GM18858 (cell line): Measurements from ENCODE around the gene MAPKAP1.

ENCODE experiments used
- ATAC-seq: cut with Tn5 transposase; IDR thresholded peaks from one replicate; pipeline ENCODE4 v1.9.1; 2021; ENCODE audit not compliant: unreplicated experiment

The MAPKAP1 gene

GRCh38 chr9:125492719-125493118, 214.3 kb downstream of the MAPKAP1 start:
- no peak for ATAC-seq

- no peak for ATAC-seq
Observed at GRCh38 chr9:125487842-125488241, 219.2 kb downstream of the MAPKAP1 start.

GRCh38 chr9:125486576-125486975, 220.4 kb downstream of the MAPKAP1 start:
- ATAC-seq = no peak

GRCh38 chr9:125486152-125486508, 220.9 kb downstream of the MAPKAP1 start:
- no peak for ATAC-seq

GRCh38 chr9:125485471-125486151, 221.4 kb downstream of the MAPKAP1 start:
- no peak for ATAC-seq

GRCh38 chr9:125484350-125485282, 222.4 kb downstream of the MAPKAP1 start:
- no peak for ATAC-seq

GRCh38 chr9:125483697-125484096, 223.3 kb downstream of the MAPKAP1 start:
- no peak for ATAC-seq

- no peak for ATAC-seq
Observed at GRCh38 chr9:125479846-125480615, 227.0 kb downstream of the MAPKAP1 start.

GRCh38 chr9:125477089-125477544, 229.9 kb downstream of the MAPKAP1 start:
- no peak for ATAC-seq

- no peak for ATAC-seq
Observed at GRCh38 chr9:125476645-125477044, 230.4 kb downstream of the MAPKAP1 start.

- ATAC-seq = no peak
Observed at GRCh38 chr9:125475385-125475784, 231.6 kb downstream of the MAPKAP1 start.

GRCh38 chr9:125472926-125473701, 233.9 kb downstream of the MAPKAP1 start:
- no peak for ATAC-seq

- ATAC-seq = no peak
Observed at GRCh38 chr9:125472562-125472925, 234.5 kb downstream of the MAPKAP1 start.

- ATAC-seq = no peak
Observed at GRCh38 chr9:125470767-125471580, 236.0 kb downstream of the MAPKAP1 start.

- ATAC-seq = no peak
Observed at GRCh38 chr9:125470189-125470588, 236.8 kb downstream of the MAPKAP1 start.

GRCh38 chr9:125468646-125469045, 238.4 kb downstream of the MAPKAP1 start:
- ATAC-seq = no peak

GRCh38 chr9:125467116-125467740, 239.8 kb downstream of the MAPKAP1 start:
- ATAC-seq = no peak

GRCh38 chr9:125466411-125466810, 240.6 kb downstream of the MAPKAP1 start:
- no peak for ATAC-seq

- ATAC-seq = no peak
Observed at GRCh38 chr9:125464591-125465385, 242.2 kb downstream of the MAPKAP1 start.
